ENCODE results near the gene EPHA5.

Gene EPHA5

DNA sequence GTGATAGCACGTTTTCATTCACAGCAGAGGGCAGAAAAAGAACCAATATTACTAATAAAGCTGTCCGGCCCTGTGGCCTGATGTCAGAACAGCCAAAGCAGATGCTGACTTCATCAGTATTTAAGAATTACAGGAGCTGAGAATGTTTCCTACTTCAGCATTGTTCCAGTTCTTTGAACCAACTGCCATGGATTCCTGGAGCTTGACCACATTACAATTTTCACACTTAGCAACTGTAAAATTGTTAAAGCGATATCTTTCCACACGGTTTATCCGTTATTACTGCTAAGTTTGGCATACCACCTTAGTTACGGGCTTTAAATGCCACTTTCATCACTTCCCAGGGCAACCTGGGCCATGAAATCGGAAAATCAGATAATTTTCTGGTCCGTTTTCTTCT is 118.2 kb downstream of the EPHA5 start:
- FAIRE-seq = no peak
- TF ChIP-seq, protein P1, sequence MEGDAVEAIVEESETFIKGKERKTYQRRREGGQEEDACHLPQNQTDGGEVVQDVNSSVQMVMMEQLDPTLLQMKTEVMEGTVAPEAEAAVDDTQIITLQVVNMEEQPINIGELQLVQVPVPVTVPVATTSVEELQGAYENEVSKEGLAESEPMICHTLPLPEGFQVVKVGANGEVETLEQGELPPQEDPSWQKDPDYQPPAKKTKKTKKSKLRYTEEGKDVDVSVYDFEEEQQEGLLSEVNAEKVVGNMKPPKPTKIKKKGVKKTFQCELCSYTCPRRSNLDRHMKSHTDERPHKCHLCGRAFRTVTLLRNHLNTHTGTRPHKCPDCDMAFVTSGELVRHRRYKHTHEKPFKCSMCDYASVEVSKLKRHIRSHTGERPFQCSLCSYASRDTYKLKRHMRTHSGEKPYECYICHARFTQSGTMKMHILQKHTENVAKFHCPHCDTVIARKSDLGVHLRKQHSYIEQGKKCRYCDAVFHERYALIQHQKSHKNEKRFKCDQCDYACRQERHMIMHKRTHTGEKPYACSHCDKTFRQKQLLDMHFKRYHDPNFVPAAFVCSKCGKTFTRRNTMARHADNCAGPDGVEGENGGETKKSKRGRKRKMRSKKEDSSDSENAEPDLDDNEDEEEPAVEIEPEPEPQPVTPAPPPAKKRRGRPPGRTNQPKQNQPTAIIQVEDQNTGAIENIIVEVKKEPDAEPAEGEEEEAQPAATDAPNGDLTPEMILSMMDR (IDR thresholded peaks at IDR 0.05; ENCODE audit: insufficient read depth, missing control alignments) = no peak
- no peak for DNase-seq (ENCODE audit: insufficient read length, low spot score)

DNA sequence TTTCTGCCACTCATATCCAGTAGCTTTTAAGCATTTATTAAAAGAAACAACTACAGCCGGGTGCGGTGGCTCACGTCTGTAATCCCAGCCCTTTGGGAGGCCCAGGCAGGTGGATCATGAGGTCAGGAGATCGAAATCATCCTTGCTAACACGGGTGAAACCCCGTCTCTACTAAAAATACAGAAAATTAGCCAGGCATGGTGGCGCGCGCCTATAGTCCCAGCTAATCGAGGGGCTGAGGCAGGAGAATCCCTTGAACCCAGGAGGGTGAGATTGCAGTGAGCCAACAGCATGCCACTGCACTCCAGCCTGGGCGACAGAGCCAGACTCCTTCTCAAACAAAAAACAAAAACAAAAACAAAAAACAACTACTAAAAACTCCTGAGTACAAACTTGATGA is 119.8 kb downstream of the EPHA5 start:
- DNase-seq (ENCODE audit: insufficient read length, low spot score) = no peak
- TF ChIP-seq, protein P1 (IDR thresholded peaks at IDR 0.05; ENCODE audit: insufficient read depth, missing control alignments) = no peak
- FAIRE-seq = no peak

DNA sequence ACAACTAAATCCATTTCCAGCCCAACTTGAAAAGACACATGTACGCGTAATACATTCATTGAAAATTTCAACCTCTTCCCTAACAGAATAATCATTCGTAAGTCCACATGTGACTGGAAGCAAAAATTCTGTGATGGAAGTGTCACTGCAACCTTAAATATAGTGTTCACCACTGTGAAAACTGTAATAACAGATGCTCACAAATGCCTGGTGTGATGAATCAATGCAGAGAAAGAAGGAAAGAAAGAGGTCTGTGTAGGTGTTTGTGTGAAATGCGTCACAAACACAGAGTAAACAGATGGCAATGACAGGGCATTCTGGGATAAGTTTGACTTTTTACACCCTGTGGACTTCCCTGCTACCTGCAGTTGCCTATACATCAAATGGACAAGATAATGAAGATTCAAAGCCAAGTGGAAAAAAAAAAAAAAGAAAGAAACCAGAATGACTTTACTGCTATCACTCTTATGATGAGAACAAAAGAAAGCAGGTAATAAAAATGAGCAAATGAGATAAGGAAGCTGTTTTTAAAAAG is 123.3 kb downstream of the EPHA5 start:
- DNase-seq (ENCODE audit: insufficient read length, low spot score) (no peak), FAIRE-seq (no peak)
- TF ChIP-seq, protein P1 (IDR thresholded peaks at IDR 0.05; ENCODE audit: insufficient read depth, missing control alignments) = no peak

DNA sequence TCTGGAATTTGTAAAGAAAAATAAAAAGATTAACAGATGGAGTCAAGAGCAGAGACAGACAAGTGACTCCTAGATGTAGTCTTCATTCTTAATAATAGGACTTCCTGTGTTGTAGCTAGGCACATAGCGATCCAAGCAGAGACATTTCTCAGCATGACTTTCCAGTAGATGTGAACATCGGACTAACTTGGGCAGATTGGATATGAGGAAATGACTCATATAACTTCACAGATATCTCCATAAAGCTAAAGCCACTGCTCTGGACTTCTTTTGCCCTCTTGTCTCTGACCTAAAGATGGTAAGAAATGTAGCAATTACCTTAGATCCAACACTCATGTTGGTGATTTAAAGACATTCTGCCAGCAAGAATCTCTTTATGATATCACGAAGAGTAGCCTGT is 131.7 kb downstream of the EPHA5 start:
- no peak for FAIRE-seq
- DNase-seq (ENCODE audit: insufficient read length, low spot score) = no peak
- TF ChIP-seq, protein P1 (IDR thresholded peaks at IDR 0.05; ENCODE audit: insufficient read depth, missing control alignments) = no peak

DNA sequence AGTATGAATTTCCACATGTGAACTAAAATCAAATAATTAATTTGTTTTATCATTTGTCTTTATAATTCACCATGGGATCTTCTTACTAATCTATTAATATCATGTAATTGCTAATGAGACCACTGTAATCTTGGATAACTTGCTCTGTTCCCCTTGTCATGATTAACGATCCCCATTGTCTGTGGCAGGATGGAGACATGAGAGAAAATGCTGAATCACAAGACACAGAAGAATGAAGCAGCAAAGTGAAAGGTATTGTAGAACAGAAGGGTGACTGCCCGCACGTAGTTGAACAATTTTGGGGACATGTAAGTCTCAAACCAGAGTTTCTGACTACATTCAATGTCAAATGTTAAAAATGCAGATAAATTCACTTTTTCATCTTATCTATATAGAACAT is 135.2 kb downstream of the EPHA5 start:
- peak; percentile 11 for FAIRE-seq
- TF ChIP-seq, protein P1 (IDR thresholded peaks at IDR 0.05; ENCODE audit: insufficient read depth, missing control alignments) = no peak
- DNase-seq (ENCODE audit: insufficient read length, low spot score) = no peak

DNA sequence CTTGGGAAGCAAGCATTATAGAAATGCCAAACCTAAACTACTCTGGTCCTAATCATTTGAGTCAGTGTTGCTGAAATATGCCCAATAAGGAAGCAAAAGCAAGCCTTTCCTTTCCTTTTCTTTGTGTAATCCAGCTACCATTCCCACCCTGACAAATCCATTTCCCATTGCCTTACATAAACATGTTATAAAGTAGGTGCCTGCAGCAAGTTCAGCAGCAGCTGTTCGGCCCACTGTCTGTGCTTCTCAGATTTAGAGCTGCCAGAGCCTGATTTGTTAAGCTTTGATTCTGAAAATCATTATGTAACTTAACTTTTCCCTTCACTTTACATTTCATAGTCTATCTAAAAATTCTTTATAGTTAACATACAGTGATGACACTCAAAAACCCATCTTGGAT is 148.6 kb downstream of the EPHA5 start:
- DNase-seq (ENCODE audit: insufficient read length, low spot score) (no peak), FAIRE-seq (no peak)
- TF ChIP-seq, protein P1 (IDR thresholded peaks at IDR 0.05; ENCODE audit: insufficient read depth, missing control alignments) = no peak

DNA sequence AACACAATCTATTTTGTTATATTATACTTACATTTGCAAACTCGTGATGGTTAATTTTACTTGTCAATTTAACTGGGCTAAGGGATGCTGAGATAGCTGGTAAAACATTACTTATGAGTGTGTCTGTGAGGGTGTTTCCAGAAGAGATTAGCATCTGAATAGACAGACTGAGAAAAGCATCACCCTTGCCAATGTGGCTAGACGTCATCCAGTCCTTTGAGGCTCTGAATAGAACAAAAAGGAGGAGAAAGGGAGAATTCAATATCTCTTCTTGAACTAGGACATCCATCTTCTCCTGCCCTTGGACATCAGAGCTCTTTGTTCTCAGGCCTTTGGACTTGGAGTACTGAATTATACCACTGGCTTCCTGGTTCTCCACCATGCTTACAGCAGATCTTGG is 154.6 kb downstream of the EPHA5 start:
- no peak for FAIRE-seq

More for the DNA sequence above, 154.6 kb downstream of the EPHA5 start:
- TF ChIP-seq, protein P1 (IDR thresholded peaks at IDR 0.05; ENCODE audit: insufficient read depth, missing control alignments) = no peak
- DNase-seq (ENCODE audit: insufficient read length, low spot score) = no peak
